Stimulated activated CD4-positive, alpha-beta T cell treated with anti-CD3 and anti-CD28 coated beads, Interleukin-4, amount 100 ng/mL, for 1 hour (primary cell): ENCODE results near the gene SERPINI2.

Experiments used
- DNase-seq: peaks from one replicate; pipeline ENCODE4 v3.0.0-alpha.2; 2020

SERPINI2 gene

GRCh38 chr3:167473863-167474262 is at the start of gene SERPINI2:
TSS of gene SERPINI2 (minus strand) at chr3:167474042. CDS start at chr3:167471834, 2,208 bp downstream.
- no peak for DNase-seq

GRCh38 chr3:167521006-167521355 is 47.1 kb upstream of the SERPINI2 start:
- DNase-seq, result no peak

GRCh38 chr3:167520266-167521005 is 46.6 kb upstream of the SERPINI2 start:
- no peak for DNase-seq

GRCh38 chr3:167507954-167508353 is 34.1 kb upstream of the SERPINI2 start:
- no peak for DNase-seq

GRCh38 chr3:167502401-167502800 is 28.6 kb upstream of the SERPINI2 start:
- DNase-seq, result no peak

GRCh38 chr3:167501941-167502340 is 28.1 kb upstream of the SERPINI2 start:
- DNase-seq, result no peak

- no peak for DNase-seq
These were observed 24.1 kb upstream of the SERPINI2 start for GRCh38 chr3:167497903-167498302.

- DNase-seq, result no peak
These were observed 19.4 kb upstream of the SERPINI2 start for GRCh38 chr3:167493244-167493643.

- no peak for DNase-seq
These were observed 17.8 kb upstream of the SERPINI2 start for GRCh38 chr3:167491621-167492020.

- no peak for DNase-seq
These were observed 15.7 kb upstream of the SERPINI2 start for GRCh38 chr3:167489571-167489970.

GRCh38 chr3:167487556-167487955 is 13.7 kb upstream of the SERPINI2 start:
- no peak for DNase-seq

- no peak for DNase-seq
These were observed 10.7 kb upstream of the SERPINI2 start for GRCh38 chr3:167484551-167484950.

GRCh38 chr3:167483708-167484475 is 10.1 kb upstream of the SERPINI2 start:
- no peak for DNase-seq

- no peak for DNase-seq
These were observed 7.3 kb upstream of the SERPINI2 start for GRCh38 chr3:167481164-167481563.

GRCh38 chr3:167480748-167481147 is 6.9 kb upstream of the SERPINI2 start:
- DNase-seq, result no peak

- no peak for DNase-seq
These were observed 4.5 kb downstream of the SERPINI2 start for GRCh38 chr3:167469381-167469780.

GRCh38 chr3:167467848-167468611 is 5.8 kb downstream of the SERPINI2 start:
- DNase-seq, result no peak

- DNase-seq, result no peak
These were observed 6.9 kb downstream of the SERPINI2 start for GRCh38 chr3:167466966-167467365.

GRCh38 chr3:167456157-167456799 is 17.6 kb downstream of the SERPINI2 start:
- no peak for DNase-seq

- no peak for DNase-seq
These were observed 20.0 kb downstream of the SERPINI2 start for GRCh38 chr3:167453815-167454214.

- no peak for DNase-seq
These were observed 22.6 kb downstream of the SERPINI2 start for GRCh38 chr3:167451282-167451681.

- no peak for DNase-seq
These were observed 23.2 kb downstream of the SERPINI2 start for GRCh38 chr3:167450675-167451074.

- DNase-seq, result no peak
These were observed 23.6 kb downstream of the SERPINI2 start for GRCh38 chr3:167450195-167450594.
